ENCODE measurements around the gene MME.

DNA sequence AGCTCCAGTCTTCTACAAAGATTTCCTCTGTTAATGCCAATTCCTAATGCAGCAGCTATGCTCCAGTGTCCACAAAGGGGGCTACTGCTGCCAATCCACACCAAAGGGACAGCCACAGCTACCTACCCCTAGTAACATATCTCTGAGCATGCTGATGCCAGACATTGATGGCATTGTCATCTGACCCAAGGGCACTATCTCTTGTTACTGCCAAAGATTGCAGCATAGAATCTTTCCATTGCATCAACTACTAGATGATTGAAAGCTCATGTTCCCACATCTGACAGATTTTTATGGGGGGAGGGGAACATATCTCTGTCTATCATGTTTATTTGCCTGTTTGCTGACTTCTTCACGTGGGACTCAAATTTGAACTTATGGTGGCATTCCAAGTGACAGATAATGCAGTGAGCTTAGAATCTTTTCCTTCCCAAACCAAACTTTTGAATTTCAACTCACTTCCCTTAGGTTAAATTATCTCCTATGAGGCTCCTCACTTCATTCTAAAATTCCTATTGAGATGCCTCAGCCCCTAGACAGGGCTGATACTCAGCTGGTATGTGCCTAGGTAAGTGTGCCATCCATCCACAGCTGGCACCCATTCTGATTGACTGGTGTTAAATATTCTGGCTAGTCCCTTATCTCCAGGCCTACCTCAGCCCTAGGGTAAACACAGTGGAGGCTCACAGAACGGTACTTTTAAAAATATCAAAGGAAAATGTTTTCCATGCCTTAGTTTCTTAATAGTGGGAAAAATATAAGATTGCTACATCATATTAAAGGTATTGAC, 113.0 kb downstream of the MME start:
- no peak for TF ChIP-seq CTCF (conservative IDR thresholded peaks at IDR 0.05; ENCODE audit: low read length)
- no peak for TF ChIP-seq EZH2phosphoT487 (IDR thresholded peaks at IDR 0.05; ENCODE audit: borderline replicate concordance)
